Activated CD4-positive, alpha-beta T cell treated with anti-CD3 and anti-CD28 coated beads for 4 hours (primary cell): ENCODE results near the gene PMM2.

Source experiments
- DNase-seq, 2 donors: peaks; one replicate each; pipeline ENCODE4 v3.0.0-alpha.2; 2020

PMM2 gene

GRCh38 chr16:8890549-8890921, 92.9 kb downstream of the PMM2 start:
- DNase-seq = no peak

GRCh38 chr16:8892101-8892575, 94.5 kb downstream of the PMM2 start:
- DNase-seq = no peak

GRCh38 chr16:8893426-8893825, 95.8 kb downstream of the PMM2 start:
- no peak for DNase-seq

- DNase-seq = no peak
These were observed 96.5 kb downstream of the PMM2 start for GRCh38 chr16:8893976-8894690.

GRCh38 chr16:8894736-8895334, 97.2 kb downstream of the PMM2 start:
- DNase-seq = no peak

GRCh38 chr16:8898660-8899318, 101.2 kb downstream of the PMM2 start:
- DNase-seq = no peak
